Ureter (tissue), 1 donor: Measurements from ENCODE around the gene TRIM72. TPM values are rescaled to one million over a fixed set of nuclear protein-coding genes. Genes with fewer than 3 reads are reported as not detected.
"Not testable (repeated sequence)": the region's sequence is repeated elsewhere in the genome, so short reads cannot be mapped to it uniquely, and the experiment has no call there.

ENCODE experiments used
- DNase-seq: peaks from one replicate; pipeline ENCODE4 v3.0.0-alpha.2; 2020; ENCODE audit warnings: low spot score
- total RNA-seq: library from RNA; stranded (reverse); gene quantifications from one replicate; pipeline ENCODE4 v1.2.4, GENCODE V29; 2023
- donor health status: DM: yes; HTN: yes; CAD: no.

Gene TRIM72
- total RNA-seq, 1 donor from 2014 or later, result not detected

DNA sequence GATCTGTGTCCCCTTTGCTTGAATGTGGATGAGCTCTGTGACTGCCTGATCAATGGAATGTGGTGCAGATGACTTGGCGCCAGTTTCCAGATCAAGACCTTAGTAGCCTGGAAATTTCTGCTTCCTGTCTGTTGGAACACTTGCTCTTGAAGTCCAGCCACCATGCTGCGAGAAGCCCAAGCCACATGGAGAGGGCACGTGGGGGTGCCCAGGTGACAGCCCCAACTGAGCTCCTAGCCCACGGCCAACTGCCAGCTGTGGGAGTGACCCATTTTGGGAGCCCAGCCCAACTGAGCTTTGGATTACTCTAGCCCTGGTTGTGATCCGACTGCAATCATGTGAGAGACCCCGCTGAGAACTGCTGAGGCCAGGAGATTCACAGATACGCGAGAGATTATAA, 42.5 kb downstream of the TRIM72 start:
- no peak for DNase-seq

DNA sequence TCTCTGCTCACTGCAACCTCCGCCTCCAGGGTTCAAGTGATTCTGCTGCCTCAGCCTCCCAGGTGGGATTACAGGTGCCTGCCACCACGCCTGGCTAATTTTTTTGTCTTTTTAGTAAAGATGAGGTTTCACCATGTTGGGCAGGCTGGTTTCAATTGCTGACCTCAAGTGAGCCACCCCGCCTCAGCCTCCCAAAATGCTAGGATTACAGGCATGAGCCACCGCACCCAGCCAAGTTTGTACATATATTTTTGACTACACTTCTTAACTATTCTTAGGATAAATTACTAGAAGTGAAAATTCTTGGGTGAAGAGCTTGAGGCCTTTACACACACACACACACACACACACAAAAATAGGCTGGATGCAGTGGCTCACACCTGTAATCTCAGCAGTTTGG, 44.4 kb downstream of the TRIM72 start:
- DNase-seq, result no peak

DNA sequence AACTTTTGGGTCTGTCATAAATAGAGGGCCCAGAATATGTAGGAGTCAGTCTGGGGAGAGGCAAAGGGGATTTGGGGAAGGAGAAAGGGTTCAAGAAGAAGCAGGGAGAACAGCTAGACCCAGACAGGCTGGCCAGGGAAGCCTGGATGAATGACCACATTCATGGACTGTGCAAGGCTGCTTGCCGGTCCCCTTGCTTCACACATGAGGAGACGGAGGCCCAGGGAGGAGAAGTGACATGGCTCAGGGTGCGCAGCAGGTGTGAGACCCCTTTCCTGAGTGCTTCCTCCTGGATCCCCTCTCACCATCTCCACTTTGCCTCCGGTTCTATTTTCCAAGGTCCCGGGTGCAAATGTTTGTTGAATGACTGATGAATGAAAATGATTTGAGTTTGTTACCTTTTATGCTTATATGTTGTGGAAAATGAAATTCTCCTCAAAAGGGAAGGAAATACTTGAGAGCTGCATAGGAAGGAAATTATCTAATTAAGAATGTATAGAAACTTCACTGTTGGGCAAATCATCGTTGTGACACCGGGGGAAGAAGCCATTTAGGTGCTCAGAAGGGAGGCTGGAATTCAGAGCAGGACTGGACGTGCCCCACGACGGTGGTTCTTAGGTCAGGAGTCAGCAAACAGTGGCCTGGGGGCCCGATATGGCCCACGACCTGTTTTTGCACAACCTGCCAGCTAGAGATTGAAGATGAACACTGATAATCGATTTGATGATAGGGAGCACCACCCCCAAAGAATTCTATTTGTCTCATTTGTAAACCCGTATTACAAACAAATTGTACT, 46.4 kb downstream of the TRIM72 start:
- no peak for DNase-seq

DNA sequence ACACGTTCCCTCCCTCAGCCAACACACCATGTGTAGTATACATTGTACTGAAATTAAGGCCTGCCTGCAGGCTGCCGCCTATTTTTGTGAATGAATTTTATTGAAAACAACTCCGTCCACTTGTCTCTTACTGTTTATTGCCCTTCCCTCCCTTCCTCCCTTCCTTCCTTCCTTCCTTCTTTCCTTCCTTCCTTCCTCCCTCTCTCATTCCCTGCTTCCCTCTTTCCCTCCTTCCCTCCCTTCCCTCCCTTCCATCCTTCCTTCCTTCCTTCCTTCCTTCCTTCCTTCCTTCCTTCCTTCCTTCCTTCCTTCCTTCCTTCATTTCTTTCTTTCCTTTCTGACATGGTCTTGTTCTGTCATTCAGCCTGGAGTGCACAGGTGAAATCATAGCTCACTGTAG, 48.2 kb downstream of the TRIM72 start:
- DNase-seq, result no peak

DNA sequence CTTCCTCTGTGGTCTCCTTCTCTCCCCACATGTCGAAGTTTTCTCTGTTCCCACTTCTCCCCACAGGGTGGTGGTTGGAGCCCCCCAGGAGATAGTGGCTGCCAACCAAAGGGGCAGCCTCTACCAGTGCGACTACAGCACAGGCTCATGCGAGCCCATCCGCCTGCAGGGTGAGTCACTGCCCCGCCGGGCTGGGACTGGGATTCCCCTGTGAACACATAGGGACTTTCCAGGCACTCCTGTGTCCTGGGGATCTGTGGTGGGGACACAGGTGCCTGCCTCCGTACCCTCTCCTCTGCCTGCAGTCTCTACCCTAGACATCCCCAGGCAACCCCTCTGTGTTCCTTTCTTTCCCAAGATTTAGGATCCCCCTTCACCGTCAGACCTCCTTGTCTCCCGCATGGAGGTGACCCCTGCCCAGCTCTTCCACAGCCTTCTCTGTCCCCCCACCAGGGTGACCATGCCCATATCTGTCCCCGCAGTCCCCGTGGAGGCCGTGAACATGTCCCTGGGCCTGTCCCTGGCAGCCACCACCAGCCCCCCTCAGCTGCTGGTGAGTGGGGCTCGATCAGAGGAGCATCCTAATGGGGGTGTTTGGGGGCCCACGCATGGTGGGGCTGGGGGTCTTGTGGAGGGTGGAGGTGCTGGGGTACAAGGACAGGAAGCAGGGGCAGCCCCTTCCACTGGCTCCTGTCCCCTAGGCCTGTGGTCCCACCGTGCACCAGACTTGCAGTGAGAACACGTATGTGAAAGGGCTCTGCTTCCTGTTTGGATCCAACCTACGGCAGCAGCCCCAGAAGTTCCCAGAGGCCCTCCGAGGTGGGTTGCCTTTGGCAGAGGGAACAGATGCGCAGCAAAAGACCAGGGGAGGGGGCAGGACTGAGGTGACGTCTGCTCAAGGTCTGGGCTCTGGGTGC, 51.7 kb downstream of the TRIM72 start:
- DNase-seq, result peak; percentile 37

DNA sequence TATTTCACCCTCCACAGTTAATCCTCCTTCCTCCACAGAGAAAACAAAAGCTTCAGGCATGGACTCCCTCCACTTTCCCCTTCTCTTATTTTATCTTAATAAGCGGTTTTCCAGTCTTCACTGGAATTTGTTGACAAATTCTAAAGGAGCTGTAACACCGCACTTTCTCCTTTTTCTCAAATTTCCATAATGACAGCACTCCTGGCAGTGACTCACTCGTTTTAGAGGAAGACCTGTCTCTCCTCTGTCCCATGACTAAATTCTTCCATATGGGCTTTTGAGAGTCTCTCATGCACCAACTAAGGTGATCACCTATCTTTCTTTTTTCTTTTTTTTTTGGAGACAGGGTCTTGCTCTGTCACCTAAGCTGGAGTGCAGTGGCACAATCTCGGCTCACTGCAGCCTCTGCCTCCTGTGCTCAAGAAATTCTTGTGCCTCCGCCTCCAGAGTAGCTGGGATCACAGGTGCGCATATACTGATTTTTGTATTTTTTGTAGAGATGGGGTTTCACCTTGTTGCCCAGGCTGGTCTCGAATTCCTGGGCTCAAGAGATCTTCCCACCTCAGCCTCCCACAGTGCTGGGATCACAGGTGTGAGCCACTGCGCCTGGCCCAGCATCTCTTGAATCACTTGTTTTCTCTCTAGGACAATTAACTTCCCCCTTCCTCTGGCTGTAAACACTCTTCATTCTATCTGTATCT, 53.6 kb downstream of the TRIM72 start:
- DNase-seq, result peak; percentile 8

DNA sequence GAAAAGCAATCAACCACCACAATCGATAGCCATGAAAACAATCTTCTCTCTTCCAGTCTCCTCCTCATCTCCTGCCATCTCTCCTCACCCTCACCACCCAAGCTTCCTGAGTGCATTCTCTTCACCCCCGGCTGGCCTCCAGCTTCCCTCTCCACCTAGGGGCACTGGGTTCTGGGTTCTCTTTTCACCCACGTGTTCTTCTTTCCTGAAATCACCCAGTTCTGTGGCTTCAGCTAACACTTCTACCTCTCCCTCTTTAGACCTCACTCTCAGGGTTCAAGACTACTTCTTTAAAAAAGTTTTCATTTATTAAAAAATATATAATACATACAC, 54.1 kb downstream of the TRIM72 start:
- DNase-seq, result no peak

DNA sequence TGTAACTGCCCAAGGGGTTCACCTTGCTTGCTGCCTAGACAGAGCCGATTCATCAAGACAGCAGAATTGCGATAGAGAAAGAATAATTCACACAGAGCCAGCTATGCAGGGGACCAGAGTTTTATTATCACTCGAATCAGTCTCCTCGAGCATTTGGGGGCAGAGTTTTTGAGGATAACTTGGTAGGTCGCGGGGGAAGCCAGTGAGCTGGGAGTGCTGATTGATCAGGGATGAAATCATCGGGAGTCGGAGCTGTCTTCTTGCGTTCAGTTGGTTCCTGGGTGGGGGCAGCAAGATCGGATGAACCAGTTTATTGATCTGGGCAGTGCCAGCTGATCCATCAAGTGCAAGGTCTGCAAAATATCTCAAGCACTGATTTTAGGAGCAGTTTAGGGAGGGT, 55.0 kb downstream of the TRIM72 start:
- DNase-seq, result peak; percentile 9

DNA sequence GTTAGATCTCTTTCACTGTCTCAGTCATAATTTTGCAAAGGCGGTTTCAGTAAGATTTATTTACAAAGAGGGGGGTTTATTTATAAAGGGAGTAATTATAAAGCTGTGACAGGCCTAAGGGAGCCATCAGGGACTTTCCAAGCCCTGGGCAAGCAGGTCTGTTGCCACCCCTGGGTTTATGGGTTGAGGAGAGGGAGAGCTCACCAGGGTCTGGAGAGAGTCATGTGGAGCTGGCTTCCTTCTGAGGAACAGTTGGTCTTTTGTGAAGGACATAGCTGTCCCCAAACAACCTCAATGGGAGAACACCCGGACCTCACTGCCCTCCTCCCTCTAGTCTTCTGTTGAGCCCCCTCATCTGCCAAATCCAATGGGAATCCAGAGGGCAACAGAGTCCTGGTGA, 55.6 kb downstream of the TRIM72 start:
- peak; percentile 18 for DNase-seq

DNA sequence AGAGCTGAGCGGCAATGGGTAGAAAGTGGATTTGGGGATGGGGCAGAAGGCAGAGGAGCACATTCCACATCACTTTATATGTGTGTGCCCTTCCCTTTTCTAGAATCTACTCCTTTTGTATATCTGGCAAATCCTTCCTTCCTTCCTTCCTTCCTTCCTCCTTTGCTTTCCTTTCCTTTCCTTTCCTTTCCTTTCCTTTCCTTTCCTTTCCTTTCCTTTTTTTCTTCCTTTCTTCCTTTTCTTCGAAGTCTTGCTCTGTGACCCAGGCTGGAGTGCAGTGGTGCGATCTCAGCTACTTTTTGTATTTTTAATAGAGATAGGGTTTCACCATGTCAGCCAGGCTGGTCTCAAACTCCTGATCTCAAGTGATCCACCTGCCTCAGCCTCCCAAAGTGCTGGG, 56.1 kb downstream of the TRIM72 start:
- not testable (repeated sequence) for DNase-seq

DNA sequence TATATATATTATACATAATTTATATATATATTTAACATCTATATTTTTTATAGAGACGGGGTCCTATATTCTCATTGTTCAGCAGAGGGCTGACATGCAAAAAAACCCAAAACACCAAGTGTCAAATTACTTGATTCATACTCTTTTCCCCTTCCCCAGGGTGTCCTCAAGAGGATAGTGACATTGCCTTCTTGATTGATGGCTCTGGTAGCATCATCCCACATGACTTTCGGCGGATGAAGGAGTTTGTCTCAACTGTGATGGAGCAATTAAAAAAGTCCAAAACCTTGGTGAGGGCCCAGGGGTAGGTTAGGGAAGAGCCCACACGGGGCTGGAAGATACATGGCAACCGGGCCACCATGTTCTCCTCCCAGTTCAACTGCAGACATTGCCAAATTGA, 56.9 kb downstream of the TRIM72 start:
- no peak for DNase-seq

DNA sequence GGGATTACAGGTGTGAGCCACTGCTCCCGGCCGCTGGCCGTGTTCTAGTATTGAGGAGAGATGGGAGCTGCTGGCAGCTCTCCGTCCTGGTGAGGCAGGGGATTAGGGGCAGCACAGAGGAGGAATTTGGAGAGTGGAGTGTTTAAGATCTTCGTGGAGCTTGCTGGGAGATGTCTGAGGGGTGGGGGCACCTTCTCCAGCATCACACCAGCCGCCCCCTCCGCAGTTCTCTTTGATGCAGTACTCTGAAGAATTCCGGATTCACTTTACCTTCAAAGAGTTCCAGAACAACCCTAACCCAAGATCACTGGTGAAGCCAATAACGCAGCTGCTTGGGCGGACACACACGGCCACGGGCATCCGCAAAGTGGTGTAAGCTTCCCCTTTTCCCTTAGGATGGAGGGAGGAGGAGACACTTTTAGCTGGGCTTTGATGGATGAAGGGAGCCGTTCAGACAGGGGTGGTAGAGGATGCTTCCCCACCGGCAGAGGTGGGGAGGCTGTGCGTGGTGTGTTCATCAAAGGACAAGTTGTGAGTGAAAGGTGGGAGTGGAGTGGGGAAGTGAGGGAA, 57.8 kb downstream of the TRIM72 start:
- DNase-seq, result no peak

DNA sequence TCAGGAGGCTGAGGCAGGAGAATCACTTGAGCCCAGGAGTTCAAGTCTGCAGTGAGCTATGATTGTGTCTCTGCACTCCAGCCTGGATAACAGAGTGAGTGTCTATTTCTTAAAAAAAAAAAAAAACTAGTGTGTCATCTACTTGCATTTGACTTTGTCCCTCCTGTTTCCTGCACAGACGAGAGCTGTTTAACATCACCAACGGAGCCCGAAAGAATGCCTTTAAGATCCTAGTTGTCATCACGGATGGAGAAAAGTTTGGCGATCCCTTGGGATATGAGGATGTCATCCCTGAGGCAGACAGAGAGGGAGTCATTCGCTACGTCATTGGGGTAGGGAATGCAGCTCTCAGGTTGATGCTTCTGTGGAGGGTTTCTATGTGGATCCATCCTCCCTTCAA, 59.3 kb downstream of the TRIM72 start:
- no peak for DNase-seq

DNA sequence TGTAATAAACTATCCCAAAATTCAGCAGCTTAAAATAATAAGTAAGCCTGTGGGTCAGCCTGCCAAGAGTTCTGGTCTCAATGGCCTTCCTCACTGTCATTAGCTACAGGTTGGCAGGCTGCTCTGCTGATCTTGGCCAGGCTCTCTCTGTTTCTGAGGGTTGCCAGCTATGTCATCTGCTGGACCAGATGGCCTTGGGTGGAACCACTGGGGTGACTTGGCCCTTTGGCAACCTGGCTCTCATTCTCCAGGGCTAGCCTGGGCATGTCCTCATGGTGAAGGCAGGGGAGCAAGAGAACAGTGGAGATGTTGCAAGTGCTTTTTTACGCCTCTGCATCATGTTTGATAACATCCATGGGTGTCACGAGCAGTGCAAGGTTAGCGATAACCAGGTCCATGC, 59.8 kb downstream of the TRIM72 start:
- peak; percentile 25 for DNase-seq

DNA sequence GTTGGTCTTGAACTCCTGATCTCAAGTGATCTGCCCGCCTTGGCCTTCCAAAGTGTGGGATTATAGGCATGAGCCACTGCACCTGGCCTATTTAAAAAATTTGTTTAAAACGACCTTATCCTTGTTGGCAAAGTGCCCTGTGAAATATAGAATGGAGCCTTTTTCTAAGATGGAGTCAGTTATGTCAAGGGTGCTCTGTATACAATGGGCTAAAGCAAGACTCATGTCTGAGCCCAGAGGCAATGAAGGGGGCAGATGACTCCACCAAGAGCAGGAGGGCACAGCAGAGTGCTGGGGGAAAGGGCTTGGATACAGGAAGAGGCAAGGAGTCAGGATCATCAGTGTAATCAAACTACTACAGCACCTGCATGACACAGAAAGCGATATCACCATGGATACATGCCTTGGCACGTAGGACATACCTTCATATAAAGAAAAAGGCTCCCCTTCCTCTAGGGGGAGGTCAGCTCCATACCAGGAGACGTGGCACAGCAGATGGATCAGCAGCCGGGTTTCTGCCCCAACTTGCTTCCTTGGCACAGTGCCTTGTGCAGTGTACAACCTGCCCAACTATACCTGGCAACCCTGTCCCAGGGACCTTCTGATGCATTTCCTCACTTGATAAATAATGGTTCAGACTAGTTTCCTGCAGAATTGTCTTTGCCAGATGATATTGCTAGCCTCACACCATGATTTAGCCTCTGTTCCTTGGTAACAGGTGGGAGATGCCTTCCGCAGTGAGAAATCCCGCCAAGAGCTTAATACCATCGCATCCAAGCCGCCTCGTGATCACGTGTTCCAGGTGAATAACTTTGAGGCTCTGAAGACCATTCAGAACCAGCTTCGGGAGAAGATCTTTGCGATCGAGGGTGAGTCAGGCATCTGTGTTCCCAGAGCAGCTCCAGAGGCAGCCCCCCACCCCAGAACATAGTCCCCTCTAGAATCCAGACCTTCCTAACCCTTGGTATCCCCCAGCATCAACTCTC, 61.2 kb downstream of the TRIM72 start:
- peak; percentile 27 for DNase-seq

DNA sequence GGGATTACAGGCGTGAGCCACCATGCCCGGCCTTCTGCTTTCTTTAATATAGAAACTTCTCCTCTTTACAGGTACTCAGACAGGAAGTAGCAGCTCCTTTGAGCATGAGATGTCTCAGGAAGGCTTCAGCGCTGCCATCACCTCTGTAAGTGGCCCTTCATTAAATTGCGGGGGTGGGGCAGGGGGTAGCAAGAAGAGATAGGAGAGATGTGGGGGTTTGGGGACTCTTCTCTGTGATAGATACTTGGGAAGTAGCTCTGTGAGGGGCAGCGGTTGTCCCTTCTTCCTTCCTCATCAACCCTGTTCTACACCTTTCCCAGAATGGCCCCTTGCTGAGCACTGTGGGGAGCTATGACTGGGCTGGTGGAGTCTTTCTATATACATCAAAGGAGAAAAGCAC, 62.7 kb downstream of the TRIM72 start:
- DNase-seq, result peak; percentile 13

DNA sequence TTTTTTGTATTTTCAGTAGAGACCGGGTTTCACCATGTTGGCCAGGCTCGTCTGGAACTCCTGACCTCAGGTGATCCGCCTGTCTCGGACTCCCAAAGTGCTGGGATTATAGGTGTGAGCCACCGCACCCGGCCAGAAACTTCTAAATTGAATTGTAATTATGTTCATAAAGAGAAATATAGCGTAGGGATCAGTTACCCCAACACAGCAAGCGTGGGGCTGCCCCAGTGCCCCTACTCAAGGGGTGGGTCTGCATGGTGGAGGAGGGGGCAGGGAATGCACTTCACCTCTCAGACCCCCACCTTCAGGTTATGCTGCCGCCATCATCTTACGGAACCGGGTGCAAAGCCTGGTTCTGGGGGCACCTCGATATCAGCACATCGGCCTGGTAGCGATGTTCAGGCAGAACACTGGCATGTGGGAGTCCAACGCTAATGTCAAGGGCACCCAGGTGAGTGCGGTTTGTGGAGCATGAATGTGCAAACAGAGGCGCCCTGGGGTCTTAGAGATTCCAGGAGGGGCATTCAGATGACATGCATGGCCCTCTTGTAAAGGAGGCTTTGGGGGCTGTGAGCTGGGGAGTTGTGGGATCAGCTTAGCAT, 63.8 kb downstream of the TRIM72 start:
- DNase-seq, result no peak

DNA sequence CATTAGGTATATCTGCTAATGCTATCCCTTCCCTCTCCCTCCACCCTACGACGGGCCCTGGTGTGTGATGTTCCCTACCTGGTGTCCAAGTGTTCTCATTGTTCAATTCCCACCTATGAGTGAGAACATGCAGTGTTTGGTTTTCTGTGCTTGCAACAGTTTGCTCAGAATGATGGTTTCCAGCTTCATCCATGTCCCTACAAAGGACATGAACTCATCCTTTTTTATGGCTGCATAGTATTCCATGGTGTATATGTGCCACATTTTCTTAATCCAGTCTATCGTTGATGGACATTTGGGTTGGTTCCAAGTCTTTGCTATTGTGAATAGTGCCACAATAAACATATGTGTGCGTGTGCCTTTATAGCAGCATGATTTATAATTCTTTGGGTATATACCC, 64.9 kb downstream of the TRIM72 start:
- not testable (repeated sequence) for DNase-seq
